ENCODE data around the gene LRP10. TPM values are rescaled to one million over a fixed set of nuclear protein-coding genes. Genes with fewer than 3 reads are reported as not detected.
A peak's percentile ranks its signal among the peaks of the same experiment; 100 is the strongest.

Gene LRP10
- total RNA-seq, 1 donor from 2014 or later, result 83.3 TPM

DNA sequence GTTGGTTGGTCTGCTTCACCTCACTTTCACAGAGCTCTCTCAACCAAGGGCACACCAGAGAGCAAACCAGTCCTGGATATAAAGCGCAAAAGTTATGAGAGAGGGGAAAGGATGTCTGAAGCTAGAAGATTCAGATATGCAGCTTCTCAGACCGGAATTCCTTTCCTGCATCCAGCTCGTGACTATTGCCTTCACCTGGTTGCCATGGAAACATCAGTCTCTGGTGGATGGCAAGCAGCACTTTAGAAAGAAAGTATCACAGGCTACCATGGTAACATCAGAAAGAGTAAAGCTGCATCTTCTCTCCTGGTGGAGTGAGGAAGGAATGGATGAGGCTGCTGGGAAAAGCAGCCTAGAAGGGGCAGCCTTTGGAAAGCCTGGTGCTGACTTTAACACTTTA is 25.2 kb downstream of the LRP10 start:
- Mint-ChIP-seq H3K4me3 (no peak overlapping the region), H3K36me3 (ENCODE audit: low read depth) (peaks cover 47% of the 10 kb centered on the region), H3K4me1 (peaks cover 7% of the 10 kb centered on the region), H3K27me3 (no peaks in the 10 kb centered on the region), H3K27ac (peak overlapping the region; percentile 61), H3K9me3 (no peaks in the 10 kb centered on the region)
- TF ChIP-seq, protein P1, sequence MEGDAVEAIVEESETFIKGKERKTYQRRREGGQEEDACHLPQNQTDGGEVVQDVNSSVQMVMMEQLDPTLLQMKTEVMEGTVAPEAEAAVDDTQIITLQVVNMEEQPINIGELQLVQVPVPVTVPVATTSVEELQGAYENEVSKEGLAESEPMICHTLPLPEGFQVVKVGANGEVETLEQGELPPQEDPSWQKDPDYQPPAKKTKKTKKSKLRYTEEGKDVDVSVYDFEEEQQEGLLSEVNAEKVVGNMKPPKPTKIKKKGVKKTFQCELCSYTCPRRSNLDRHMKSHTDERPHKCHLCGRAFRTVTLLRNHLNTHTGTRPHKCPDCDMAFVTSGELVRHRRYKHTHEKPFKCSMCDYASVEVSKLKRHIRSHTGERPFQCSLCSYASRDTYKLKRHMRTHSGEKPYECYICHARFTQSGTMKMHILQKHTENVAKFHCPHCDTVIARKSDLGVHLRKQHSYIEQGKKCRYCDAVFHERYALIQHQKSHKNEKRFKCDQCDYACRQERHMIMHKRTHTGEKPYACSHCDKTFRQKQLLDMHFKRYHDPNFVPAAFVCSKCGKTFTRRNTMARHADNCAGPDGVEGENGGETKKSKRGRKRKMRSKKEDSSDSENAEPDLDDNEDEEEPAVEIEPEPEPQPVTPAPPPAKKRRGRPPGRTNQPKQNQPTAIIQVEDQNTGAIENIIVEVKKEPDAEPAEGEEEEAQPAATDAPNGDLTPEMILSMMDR (IDR thresholded peaks at IDR 0.05), result no peak
- CTCF ChIA-PET, result interaction anchor here (0.9 to 2.5 kb wide), 6 partner anchors 11 to 326 kb away, joined by 3 to 16 read pairs (median 3); no protein-coding TSS in a partner anchor
- ATAC-seq (ENCODE audit: low read depth), result no peak
- POLR2A ChIA-PET, result interaction anchor here (1.2 to 2.0 kb wide), 6 partner anchors 9 to 26 kb away, joined by 3 to 11 read pairs (median 4); partner anchors contain the start of genes LRP10, RBM23 and REM2
- intact Hi-C loops (cut with micrococcal nuclease), result no loop called here
- DNase-seq, result no peak

DNA sequence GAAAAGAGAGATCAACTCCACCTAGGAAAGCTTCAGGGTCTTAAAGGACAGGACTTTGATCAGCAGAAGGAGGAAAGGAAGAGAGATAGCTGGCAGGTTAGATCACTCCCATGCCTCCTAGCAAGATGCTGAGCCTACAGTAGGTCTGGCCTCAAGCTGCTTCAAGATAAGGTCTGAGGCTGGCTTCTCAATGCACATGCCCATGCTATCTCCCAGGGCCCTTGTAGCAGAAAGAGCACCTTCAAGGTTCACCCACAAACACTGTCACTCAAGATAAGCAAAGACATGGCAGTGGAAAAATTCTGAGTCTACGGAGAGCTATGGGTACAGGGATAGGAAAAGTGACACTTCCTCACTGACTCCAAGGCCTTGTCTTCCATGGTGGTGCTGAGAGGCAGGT is 25.8 kb downstream of the LRP10 start:
- ATAC-seq (ENCODE audit: low read depth) (no peak), DNase-seq (no peak)
- no peak overlapping the region for H3K4me3 Mint-ChIP-seq
- ChIA-PET CTCF (interaction anchor here (0.9 to 2.5 kb wide), 4 partner anchors 10 to 327 kb away, joined by 3 to 16 read pairs (median 8); no protein-coding TSS in a partner anchor), POLR2A (interaction anchor here (1.4 to 2.0 kb wide), 3 partner anchors 9 to 24 kb away, joined by 3 to 11 read pairs (median 4); no protein-coding TSS in a partner anchor)
- peak overlapping the region; percentile 35 for H3K27ac Mint-ChIP-seq
- TF ChIP-seq, protein P1 (IDR thresholded peaks at IDR 0.05), result no peak
- peaks cover 7% of the 10 kb centered on the region for H3K4me1 Mint-ChIP-seq
- no peaks in the 10 kb centered on the region for H3K9me3 Mint-ChIP-seq
- H3K36me3 Mint-ChIP-seq (ENCODE audit: low read depth), result peaks cover 50% of the 10 kb centered on the region
- no peaks in the 10 kb centered on the region for H3K27me3 Mint-ChIP-seq
- intact Hi-C loops (cut with micrococcal nuclease), result no loop called here

DNA sequence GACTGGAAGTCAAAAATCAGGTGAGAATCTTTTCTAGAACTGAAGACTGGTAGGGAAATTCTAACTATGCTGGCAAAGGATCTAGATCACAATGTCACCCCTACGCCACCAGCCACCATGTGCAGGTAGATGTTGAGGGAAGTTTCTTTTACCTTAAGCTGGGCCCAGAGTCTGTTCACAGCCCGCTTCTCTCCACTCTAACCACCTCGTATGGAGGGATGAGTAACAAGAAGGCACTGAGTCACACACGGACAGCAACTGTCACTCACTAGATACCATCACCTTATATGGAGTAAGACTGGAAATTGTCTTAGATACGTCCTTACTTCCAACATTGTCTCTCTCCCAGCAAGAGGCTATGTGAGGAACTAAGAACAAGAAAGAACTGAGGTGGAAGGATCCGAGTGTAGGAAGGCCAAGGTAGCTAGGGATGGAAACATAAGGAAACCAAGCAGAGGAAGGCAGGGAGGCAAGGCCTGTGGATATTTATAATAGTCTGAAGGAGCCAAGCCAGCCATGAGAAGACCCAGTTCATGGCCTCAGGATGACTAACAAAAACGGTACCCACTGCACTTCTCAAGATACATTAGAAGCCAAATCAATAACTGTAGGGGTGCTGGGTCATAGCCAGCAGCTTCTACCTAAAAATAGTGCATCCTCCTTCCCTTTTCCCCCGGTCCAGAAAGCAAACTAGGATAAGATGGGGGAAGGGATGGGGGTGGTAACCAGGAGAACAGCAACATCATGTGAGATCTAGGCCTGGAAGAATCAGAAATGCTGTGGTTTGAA is 27.0 kb downstream of the LRP10 start:
- Mint-ChIP-seq H3K9me3 (no peaks in the 10 kb centered on the region), H3K4me3 (no peak overlapping the region), H3K4me1 (peaks cover 5% of the 10 kb centered on the region), H3K27me3 (no peaks in the 10 kb centered on the region), H3K27ac (peak overlapping the region; percentile 63), H3K36me3 (ENCODE audit: low read depth) (peaks cover 50% of the 10 kb centered on the region)
- ChIA-PET CTCF (interaction anchor here (2.2 to 4.9 kb wide), 4 partner anchors 11 to 328 kb away, joined by 9 to 70 read pairs (median 41); partner anchors contain the start of gene LRP10), POLR2A (interaction anchor here (1.7 to 2.1 kb wide), 3 partner anchors 12 to 26 kb away, joined by 5 to 8 read pairs (median 7); no protein-coding TSS in a partner anchor)
- ATAC-seq (ENCODE audit: low read depth), result no peak
- intact Hi-C loops (cut with micrococcal nuclease), result no loop called here
- no peak for DNase-seq
- TF ChIP-seq, protein P1 (IDR thresholded peaks at IDR 0.05), result no peak

DNA sequence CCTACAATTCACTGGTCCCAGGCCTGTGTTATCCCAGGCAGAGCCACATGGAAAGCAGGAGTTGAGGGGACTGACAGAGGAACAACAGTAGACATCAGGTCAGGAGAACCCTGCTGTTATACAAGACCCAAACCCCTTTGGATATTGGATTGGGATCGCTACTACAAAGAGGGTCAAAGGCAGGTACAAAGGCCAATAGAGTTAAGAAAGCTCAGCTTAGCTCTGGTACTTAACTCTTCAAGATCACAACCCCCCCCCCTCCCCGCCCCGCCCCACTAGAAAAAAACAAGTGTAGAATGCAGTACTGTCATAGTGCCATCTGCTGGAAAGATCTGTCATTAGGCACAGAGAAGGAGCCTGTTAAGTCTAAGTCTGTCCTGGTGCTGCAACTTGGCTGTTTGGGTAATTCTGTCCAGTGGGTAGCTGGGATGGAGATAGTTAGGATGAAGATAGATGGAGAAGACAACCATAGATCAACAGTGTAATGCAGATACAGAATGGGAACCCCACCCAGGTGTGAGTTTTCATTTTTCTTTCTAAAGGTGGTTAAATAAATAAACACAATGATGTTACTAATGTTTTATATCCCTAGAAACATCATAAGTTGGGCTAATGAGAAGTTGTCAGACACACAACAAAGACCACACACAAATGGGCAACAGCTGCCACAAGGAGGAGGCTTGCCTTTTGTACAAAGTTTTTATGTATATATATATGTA is 28.7 kb downstream of the LRP10 start:
- DNase-seq (no peak), ATAC-seq (ENCODE audit: low read depth) (peak; percentile 91)
- Mint-ChIP-seq H3K4me3 (no peak overlapping the region), H3K27me3 (no peaks in the 10 kb centered on the region), H3K27ac (peak overlapping the region; percentile 43), H3K4me1 (peaks cover 5% of the 10 kb centered on the region), H3K36me3 (ENCODE audit: low read depth) (peaks cover 60% of the 10 kb centered on the region), H3K9me3 (no peaks in the 10 kb centered on the region)
- POLR2A ChIA-PET, result interaction anchor here (1.1 to 2.1 kb wide), 7 partner anchors 10 to 330 kb away, joined by 3 to 8 read pairs (median 6); partner anchors contain the start of gene LRP10
- CTCF ChIA-PET, result interaction anchor here (0.7 to 4.9 kb wide), 13 partner anchors 12 to 512 kb away, joined by 3 to 70 read pairs (median 8); partner anchors contain the start of genes DAD1 and LRP10
- TF ChIP-seq, protein P1 (IDR thresholded peaks at IDR 0.05), result no peak
- intact Hi-C loops (cut with micrococcal nuclease), result loop anchor here (1.0 to 2.0 kb wide), 9 partner anchors 13 to 513 kb away; no protein-coding TSS in a partner anchor

All from activated B cell treated with CpG ODN at 0.5 μM for 24 hours (primary cell).